Panc1 (cell line): ENCODE measurements around the gene ACLY. TPM values are rescaled to one million over a fixed set of nuclear protein-coding genes. Genes with fewer than 3 reads are reported as not detected.

Experiments used
- ATAC-seq: fragments of 200-7000 bp; cut with Tn5 transposase; 2 replicates; pipeline ENCODE4 v1.9.1; 2020; ENCODE audit warnings: mild to moderate bottlenecking, moderate library complexity
- BruUV-seq: library from RNA; stranded (reverse); fragments of 400-500 nt; replicated peaks from 2 replicates; lab custom pipeline; 2021; lab: Mats Ljungman, UMichigan
- CTCF ChIA-PET: fragments of 300-600 bp; sonication (Branson Sonifier 250); formaldehyde crosslinking; loops from one replicate; lab custom pipeline; 2022; ENCODE audit warnings: antibody characterized with exemption; lab: Charles Lee
- POLR2A ChIA-PET: fragments of 300-600 bp; sonication (Branson Sonifier 250); formaldehyde crosslinking; loops from one replicate; lab custom pipeline; 2022; ENCODE audit warnings: antibody characterized with exemption; lab: Charles Lee
- DNase-seq: peaks from one replicate; pipeline ENCODE4 v3.0.0-alpha.2; 2010; ENCODE audit warnings: low read depth, low spot score
- H3K27ac ChIP-seq: 2 replicates; pipeline ENCODE4 v1.5.1; 2011; ENCODE audit warnings: mild to moderate bottlenecking, low read length, inconsistent platforms
- H3K27me3 ChIP-seq: fragments of 200-500 bp; sonication (Bioruptor generic); 2 replicates; pipeline ENCODE4 v1.6.0; 2014; ENCODE audit warnings: low read length, inconsistent platforms; ENCODE audit not compliant: control insufficient read depth, insufficient read depth
- H3K36me3 ChIP-seq: fragments of 200-500 bp; sonication (Bioruptor generic); 2 replicates; pipeline ENCODE4 v1.5.1; 2014; ENCODE audit warnings: inconsistent platforms, mild to moderate bottlenecking, low read length, moderate library complexity; ENCODE audit not compliant: control insufficient read depth, insufficient read depth
- H3K4me1 ChIP-seq: 2 replicates; pipeline ENCODE4 v1.5.1; 2011; ENCODE audit warnings: inconsistent platforms, mild to moderate bottlenecking, low read length, moderate library complexity; ENCODE audit not compliant: control insufficient read depth, insufficient read depth
- H3K4me3 ChIP-seq, 2 experiments: 2 replicates each; pipeline ENCODE4 v1.5.1; 2011 to 2012; ENCODE audit warnings: low read depth in 2 of 2, low read length in 2 of 2, mild to moderate bottlenecking in 2 of 2, inconsistent platforms in 1 of 2, moderate library complexity in 1 of 2
- H3K9me3 ChIP-seq: fragments of 200-500 bp; sonication (Bioruptor generic); 2 replicates; pipeline ENCODE4 v1.5.1; 2014; ENCODE audit warnings: low read depth, mild to moderate bottlenecking, inconsistent platforms, low read length, moderate library complexity; ENCODE audit not compliant: control insufficient read depth, insufficient read depth
- CTCF ChIP-seq: fragments of 450-650 bp; IDR thresholded peaks from 2 replicates; pipeline ENCODE4 v1.5.1; 2017; ENCODE audit warnings: mild to moderate bottlenecking
- POLR2AphosphoS5 ChIP-seq: IDR thresholded peaks from 2 replicates; pipeline ENCODE4 v1.6.1; 2012; ENCODE audit warnings: mild to moderate bottlenecking, low read depth, low read length, moderate library complexity
- REST ChIP-seq, 2 experiments: IDR thresholded peaks; 2 replicates each; pipeline ENCODE4 v1.6.1; 2011 to 2012; ENCODE audit warnings: low read depth in 2 of 2, control low read depth in 1 of 2, low read length in 1 of 2, mild to moderate bottlenecking in 1 of 2, moderate library complexity in 1 of 2; ENCODE audit not compliant: insufficient read depth in 1 of 2
- SIN3A ChIP-seq: IDR thresholded peaks from 2 replicates; pipeline ENCODE4 v1.6.1; 2012; ENCODE audit warnings: low read depth, mild to moderate bottlenecking, low read length, moderate library complexity, borderline replicate concordance; ENCODE audit not compliant: insufficient read depth
- TCF7L2 ChIP-seq: IDR thresholded peaks from 2 replicates; pipeline ENCODE4 v1.6.1; 2011; ENCODE audit warnings: mild to moderate bottlenecking, low read depth, low read length, inconsistent platforms
- in situ Hi-C: cut with HindIII; loops from 2 replicates; pipeline ENCODE4 v1.10.0; 2016; ENCODE audit warnings: low sequenced_read_pairs, low pct_unique_long_range_greater_than_20kb
- intact Hi-C: fragments of 100-400 bp; cut with micrococcal nuclease; formaldehyde crosslinking; loops from one replicate; pipeline ENCODE4 v1.10.0; 2022; ENCODE audit not compliant: unreplicated experiment
- total RNA-seq: library from RNA; stranded (reverse); gene quantifications from one replicate; pipeline ENCODE4 v1.2.1, GENCODE V29; 2021; ENCODE audit not compliant: unreplicated experiment

ACLY gene
- total RNA-seq, 1 experiment from 2014 or later, result 225 TPM

- Histone ChIP-seq H3K27ac (no peak overlapping the region), H3K9me3 (no peaks in the 10 kb centered on the region), H3K36me3 (no peaks in the 10 kb centered on the region; the same call in 1 of the 2 replicates), H3K4me3 (no peak overlapping the region), H3K4me1 (peaks cover 12% of the 10 kb centered on the region), H3K27me3 (no peaks in the 10 kb centered on the region)
- ATAC-seq (no peak), DNase-seq (no peak)
- ChIA-PET POLR2A (no interaction called here), CTCF (no interaction called here)
- BruUV-seq, result no TSS peak
- in situ Hi-C loops (no loop called here), intact Hi-C loops (loop anchor here (5.0 kb wide), 1 partner anchor 150 kb away; the partner anchor contains the start of gene DHX58)
- TF ChIP-seq TCF7L2 (no peak), SIN3A (no peak), POLR2AphosphoS5 (no peak), REST (IDR thresholded peaks at IDR 0.05; ENCODE audit: insufficient read depth in 1 of 2, low read depth in 2 of 2, low read length in 1 of 2) (no peak), CTCF (no peak)
These were observed 43.4 kb upstream of the ACLY start for GRCh38 chr17:41962111-41962510.

- intact Hi-C loops, result loop anchor here (5.0 kb wide), 1 partner anchor 153 kb away; the partner anchor contains the start of gene DHX58
- H3K27ac ChIP-seq, result no peak overlapping the region
These were observed 40.8 kb upstream of the ACLY start for GRCh38 chr17:41959336-41960095.

More at GRCh38 chr17:41959336-41960095, 40.8 kb upstream of the ACLY start:
- no peak overlapping the region for H3K4me3 ChIP-seq
- CTCF ChIA-PET, result interaction anchor here (1.0 kb wide), 1 partner anchor 29 kb away, joined by 3 read pairs; the partner anchor contains the start of gene ODAD4
- POLR2A ChIA-PET, result interaction anchor here (1.3 kb wide), 1 partner anchor 29 kb away, joined by 4 read pairs; the partner anchor contains the start of gene ODAD4
- no peak for TF ChIP-seq SIN3A
- TF ChIP-seq TCF7L2, result no peak
- TF ChIP-seq POLR2AphosphoS5, result no peak
- no peak; the same call in 1 of the 2 replicates for TF ChIP-seq CTCF
- no peak for TF ChIP-seq REST (IDR thresholded peaks at IDR 0.05; ENCODE audit: insufficient read depth in 1 of 2, low read depth in 2 of 2, low read length in 1 of 2)
- no peaks in the 10 kb centered on the region for H3K9me3 ChIP-seq
- DNase-seq (no peak), ATAC-seq (peak; percentile 86)
- H3K36me3 ChIP-seq, result no peaks in the 10 kb centered on the region
- H3K4me1 ChIP-seq, result peaks cover 3% of the 10 kb centered on the region
- no TSS peak for BruUV-seq
- no peaks in the 10 kb centered on the region for H3K27me3 ChIP-seq
- in situ Hi-C loops, result no loop called here
